Stimulated activated CD4-positive, alpha-beta T cell treated with anti-CD3 and anti-CD28 coated beads, Interleukin-15, amount 100 ng/mL, for 1 hour (primary cell): ENCODE data around the gene SNTB2.

Source experiments
- DNase-seq, 2 donors: peaks; one replicate each; pipeline ENCODE4 v3.0.0-alpha.2; 2020; ENCODE audit warnings: low read depth in 1 of 2, low spot score in 1 of 2

The SNTB2 gene

GRCh38 chr16:69179328-69180010 lies 7.5 kb upstream of the SNTB2 start:
- DNase-seq = no peak

- no peak for DNase-seq
Observed at GRCh38 chr16:69180011-69180338, 7.0 kb upstream of the SNTB2 start.

GRCh38 chr16:69182730-69183416 lies 4.1 kb upstream of the SNTB2 start:
- no peak for DNase-seq

DNA sequence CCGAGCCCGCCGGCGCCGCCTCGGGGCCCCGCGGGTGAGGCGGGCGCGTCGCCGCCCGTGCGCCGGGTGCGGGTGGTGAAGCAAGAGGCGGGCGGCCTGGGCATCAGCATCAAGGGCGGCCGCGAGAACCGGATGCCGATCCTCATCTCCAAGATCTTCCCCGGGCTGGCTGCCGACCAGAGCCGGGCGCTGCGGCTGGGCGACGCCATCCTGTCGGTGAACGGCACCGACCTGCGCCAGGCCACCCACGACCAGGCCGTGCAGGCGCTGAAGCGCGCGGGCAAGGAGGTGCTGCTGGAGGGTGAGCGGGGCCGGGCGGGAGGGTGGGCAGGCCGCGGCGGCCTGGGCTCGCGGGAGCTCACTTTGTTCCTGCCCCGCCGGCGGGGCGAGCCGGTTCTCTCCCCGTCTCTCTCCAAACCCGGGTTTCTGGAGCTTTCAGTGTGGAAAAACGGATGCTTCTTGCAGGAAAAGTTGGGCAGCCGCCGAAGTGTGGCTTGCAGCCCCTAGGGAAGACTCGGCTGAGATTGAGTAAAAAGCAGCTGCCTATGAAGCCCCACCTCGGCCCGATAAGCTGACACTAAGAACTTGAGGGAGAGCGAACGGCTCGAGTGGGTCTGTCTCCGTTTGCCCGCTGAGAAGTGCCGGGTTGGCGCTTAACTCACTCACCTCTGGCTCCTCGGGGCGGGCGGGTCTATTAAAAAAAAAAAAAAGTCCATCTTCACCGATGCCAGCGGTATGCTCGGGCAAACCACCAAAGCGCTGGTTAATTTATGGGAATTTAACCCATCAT lies 677 bp downstream of the SNTB2 start:
- peak in 1 of 2 donors; percentile 31 for DNase-seq

GRCh38 chr16:69188236-69188549 lies 1.2 kb downstream of the SNTB2 start:
- DNase-seq = no peak

DNA sequence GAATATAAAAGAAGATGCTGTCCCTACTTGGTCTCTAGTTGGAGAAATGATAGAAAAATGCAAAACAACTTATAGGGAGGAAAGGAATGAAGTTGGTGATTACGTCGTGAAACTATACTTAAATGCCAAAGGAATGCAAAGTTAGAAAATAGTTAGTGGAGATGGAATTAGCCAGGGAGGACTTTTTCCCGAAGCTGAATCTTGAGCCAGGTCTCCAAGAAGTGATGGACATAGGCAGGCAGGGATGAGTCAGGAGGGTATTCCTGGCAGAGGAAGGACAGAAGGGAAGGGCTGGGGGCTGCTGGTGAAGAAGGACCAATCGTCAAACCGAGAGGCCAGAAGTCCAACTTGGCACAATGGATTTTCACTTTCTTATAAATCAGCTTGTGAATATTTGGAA lies 1.8 kb downstream of the SNTB2 start:
- DNase-seq = no peak

DNA sequence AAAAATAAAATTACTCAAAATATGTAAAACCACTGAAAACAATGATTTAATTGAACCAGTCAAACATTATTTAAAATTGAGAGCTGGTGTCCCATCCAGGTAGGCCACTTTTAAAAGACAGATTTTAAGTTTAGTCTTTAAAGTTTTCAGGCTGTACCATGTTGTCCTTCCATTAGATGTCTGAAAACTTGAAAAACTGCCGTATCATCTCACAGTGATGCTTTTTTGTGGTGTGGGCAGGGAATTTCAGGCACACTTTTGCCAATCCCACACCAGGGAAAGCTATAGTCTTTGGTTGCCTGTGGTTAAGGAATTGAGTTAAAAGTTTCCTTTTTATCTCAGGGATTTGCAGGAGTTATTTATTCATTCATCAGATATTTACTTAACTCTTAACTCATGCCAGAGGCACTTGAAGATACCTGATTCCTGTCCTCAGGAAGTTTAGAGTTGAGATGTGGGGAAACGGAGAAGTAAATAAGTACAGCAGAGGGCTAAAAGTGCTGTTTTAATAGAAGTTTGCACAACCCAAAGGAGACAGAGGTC lies 3.2 kb downstream of the SNTB2 start:
- no peak for DNase-seq

GRCh38 chr16:69190598-69190997 lies 3.6 kb downstream of the SNTB2 start:
- DNase-seq = no peak

- DNase-seq = no peak
Observed at GRCh38 chr16:69191136-69191535, 4.2 kb downstream of the SNTB2 start.

DNA sequence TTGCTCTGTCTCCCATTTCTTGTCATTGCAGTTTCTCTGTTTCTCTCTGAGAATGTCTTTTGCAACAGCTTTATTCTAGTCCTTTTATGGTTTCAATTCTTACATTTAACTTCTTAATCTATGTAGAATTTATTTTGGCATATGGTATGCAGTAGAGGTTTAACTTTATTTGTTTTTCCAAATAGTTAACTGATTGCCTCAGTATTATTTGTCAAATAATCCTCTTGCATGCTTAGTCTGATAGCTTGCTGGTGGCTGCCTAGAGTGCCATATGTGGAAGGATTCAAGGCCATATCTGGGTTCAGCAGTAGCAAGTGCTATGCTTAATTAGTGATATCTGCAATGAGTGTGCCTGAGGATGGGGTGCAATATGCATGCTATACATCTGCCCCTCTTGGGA lies 6.9 kb downstream of the SNTB2 start:
- no peak for DNase-seq

DNA sequence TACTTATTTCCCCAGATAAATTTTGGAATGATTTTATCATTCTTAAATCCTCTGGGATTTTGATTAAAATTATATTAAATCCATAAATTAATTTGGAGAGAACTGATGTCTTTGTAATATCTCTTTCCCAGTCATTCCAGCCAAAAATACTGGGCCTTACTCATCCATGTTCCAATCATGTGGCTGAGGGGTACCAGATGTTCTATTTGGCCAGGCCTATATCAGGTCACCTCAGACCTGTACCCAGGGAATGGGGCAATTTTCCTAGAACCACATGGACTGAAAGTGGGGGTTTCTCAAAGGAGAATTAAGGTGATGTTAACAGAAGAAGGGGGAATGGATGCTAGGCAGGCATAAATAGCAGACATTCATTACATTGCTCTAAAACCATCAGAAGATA lies 7.5 kb downstream of the SNTB2 start:
- no peak for DNase-seq

GRCh38 chr16:69195369-69196029 lies 8.5 kb downstream of the SNTB2 start:
- no peak for DNase-seq

- no peak for DNase-seq
Observed at GRCh38 chr16:69197573-69197972, 10.6 kb downstream of the SNTB2 start.

GRCh38 chr16:69199382-69199781 lies 12.4 kb downstream of the SNTB2 start:
- DNase-seq = no peak

DNA sequence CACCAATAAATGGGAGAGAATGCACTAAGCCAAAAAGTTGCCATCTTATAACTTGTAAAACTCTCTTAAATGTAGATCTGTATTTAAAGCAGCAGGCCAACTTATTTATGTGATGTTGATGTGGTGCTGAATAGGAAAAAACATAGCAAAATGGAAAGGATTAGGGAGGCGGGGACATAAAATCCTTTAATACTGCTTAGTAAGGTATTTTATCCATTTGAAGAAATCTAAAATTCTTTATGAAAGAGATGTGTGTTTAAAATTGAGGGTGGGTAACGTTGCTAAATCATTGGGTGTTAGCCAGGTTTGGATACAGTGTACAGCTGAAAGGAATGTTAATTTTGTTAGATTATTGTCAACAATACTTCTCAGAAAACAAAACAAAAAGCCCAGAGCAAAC lies 14.3 kb downstream of the SNTB2 start:
- no peak for DNase-seq

DNA sequence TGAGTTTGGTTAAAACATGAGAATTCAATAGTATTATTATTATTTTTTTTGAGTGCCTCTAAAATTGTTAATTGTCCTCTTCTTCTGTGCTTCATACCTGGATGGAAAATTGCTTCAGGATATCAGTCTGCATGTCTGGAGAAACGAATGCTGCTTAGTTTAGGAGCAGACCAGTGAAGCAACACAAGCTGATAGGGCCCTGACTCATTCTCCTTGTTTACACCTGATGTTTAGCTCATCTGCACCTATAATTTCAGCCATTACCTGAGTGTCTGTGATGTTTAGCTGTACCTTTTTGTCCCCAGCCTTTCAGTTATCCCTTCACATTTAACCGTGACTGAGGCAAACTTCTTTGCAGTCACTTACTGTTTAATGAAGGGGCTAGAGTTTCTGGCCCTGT lies 14.8 kb downstream of the SNTB2 start:
- DNase-seq = no peak

GRCh38 chr16:69204172-69204571 lies 17.2 kb downstream of the SNTB2 start:
- no peak for DNase-seq

- no peak for DNase-seq
Observed at GRCh38 chr16:69209735-69210134, 22.8 kb downstream of the SNTB2 start.

- no peak for DNase-seq
Observed at GRCh38 chr16:69217433-69217832, 30.5 kb downstream of the SNTB2 start.

DNA sequence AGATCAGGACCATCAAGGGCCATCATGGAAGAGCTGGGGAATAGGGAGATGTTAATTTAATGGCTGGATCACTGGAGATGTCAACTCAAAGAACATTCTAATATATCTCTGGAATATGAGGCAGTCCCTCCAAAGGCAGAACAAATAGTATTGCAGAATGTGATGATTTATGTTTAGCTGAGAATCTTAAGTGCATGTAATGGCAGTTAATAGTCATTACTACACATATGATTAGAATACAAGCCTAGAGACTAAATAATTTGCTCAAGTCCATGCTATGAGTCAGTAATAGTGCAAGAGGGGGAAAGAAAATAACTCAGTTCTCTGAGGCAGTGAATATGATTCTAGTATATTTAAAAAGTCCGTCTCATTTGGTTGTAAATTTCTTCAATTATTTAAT lies 32.3 kb downstream of the SNTB2 start:
- DNase-seq = no peak

GRCh38 chr16:69223882-69224281 lies 36.9 kb downstream of the SNTB2 start:
- no peak for DNase-seq

DNA sequence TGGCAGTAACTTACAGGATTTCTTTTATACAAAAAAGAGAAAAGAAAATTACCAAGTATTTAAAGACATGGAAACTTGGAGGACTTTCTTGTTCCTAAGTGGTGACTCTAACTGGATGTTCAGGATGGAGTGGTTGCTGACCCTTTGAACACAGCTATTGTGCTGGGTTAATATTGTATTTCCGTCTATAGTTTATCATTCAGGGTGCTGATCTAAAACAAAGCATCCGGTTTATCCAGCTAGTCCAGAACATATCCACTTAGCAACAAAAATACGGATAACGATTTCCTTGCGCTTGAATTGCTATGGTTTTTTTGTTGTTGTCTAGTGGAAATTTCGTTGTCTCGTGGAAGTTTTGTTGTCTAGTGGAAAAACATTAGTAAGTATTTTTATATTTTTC lies 38.2 kb downstream of the SNTB2 start:
- DNase-seq = no peak
